ENCODE measurements around the gene EDEM3. TPM values are rescaled to one million over a fixed set of nuclear protein-coding genes. Genes with fewer than 3 reads are reported as not detected.

The EDEM3 gene
- total and polyA plus RNA-seq, 9 of the 15 experiments (the other 6 are each of a cell fraction or from before 2014, with no cell fraction given): 15.8 to 46.6 (median 28.0) TPM

DNA sequence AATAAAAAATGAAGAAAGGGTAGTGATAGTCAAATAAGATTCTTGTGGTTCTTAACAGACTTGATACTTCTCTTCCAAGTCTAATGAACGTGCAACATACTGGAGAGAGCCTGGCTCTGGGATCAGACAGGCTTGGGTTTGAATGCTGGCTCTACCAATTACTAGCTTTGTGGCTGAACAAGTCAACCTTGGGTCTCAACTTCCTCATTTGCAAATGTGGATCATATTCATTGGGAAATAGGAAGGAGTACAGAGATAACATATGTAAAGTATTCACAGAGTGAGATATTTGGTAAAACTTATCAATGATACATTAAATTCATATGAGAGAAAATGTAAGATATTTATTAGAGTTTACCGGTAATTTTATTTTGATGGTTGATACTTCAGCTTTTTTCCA, 2.0 kb downstream of the EDEM3 start (continued):
- no peak for TF ChIP-seq CSDE1 (IDR thresholded peaks at IDR 0.05)

DNA sequence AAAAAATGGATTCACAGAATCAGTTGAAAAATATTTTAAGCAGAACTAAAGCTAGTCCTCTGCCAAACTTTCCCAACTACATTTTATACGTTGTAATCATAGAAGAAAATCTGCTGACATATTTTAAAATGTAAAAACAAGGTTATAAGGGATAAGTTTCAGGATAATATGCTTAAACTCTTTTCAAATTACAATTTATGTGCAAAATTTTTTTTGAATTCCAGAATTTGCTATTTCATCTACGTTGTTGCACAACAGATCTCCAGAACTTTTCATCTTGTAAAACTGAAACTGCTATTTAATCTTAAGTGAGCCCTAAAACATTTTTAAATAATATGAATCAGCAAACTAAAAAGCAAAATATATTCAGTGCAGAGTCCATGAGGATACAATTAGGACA, 5.9 kb downstream of the EDEM3 start:
- CTCF ChIA-PET (ENCODE audit: low intra/inter-chr PET ratio): no interaction called here
- POLR2A ChIA-PET: no interaction called here
- DNase-seq (ENCODE audit: extremely low read depth in 1 of 4, low spot score in 3 of 4) (no peak), FAIRE-seq (no peak), ATAC-seq (no peak)
- Histone ChIP-seq H3K9me1 (ENCODE audit: control insufficient read depth, insufficient read depth, low read length) (no peaks in the 10 kb centered on the region), H4K20me1 (replicated peaks; ENCODE audit: control insufficient read depth, insufficient read depth, low read length) (no peaks in the 10 kb centered on the region), H3K9me3 (replicated peaks; ENCODE audit: control insufficient read depth, insufficient read depth, low read depth, low read length) (no peaks in the 10 kb centered on the region), H3K9ac (ENCODE audit: insufficient read depth in 1 of 2, low read depth in 2 of 2, low read length in 2 of 2) (no peak overlapping the region), H2AFZ (ENCODE audit: low read depth, low read length) (no peak overlapping the region), H3K4me1 (replicated peaks in 1 of 2; ENCODE audit: control insufficient read depth in 2 of 2, insufficient read depth in 2 of 2, low read length in 2 of 2) (peaks cover 4 to 14% of the 10 kb centered on the region in 2 experiments; a peak in 4 of 5 replicates), H3K27ac (ENCODE audit: extremely low read depth, low read depth, low read length) (no peak overlapping the region), H3K79me2 (ENCODE audit: control insufficient read depth, insufficient read depth, low read length) (peaks cover 68% of the 10 kb centered on the region), H3K36me3 (ENCODE audit: control insufficient read depth, insufficient read depth, low read length) (peaks cover 36% of the 10 kb centered on the region), H3K4me3 (no peak overlapping the region), H3K4me2 (ENCODE audit: insufficient read depth, low read length) (no peak overlapping the region), H3K27me3 (ENCODE audit: control insufficient read depth in 2 of 2, insufficient read depth in 2 of 2, low read length in 2 of 2) (no peaks in the 10 kb centered on the region)
- BruUV-seq (replicated peaks): no TSS peak
- in situ Hi-C loops (cut with MboI) (no loop called here), intact Hi-C loops (cut with micrococcal nuclease) (no loop called here)
- TF ChIP-seq C11orf30 (IDR thresholded peaks at IDR 0.05; ENCODE audit: low read depth): peak; percentile 61
- TF ChIP-seq, protein P1, sequence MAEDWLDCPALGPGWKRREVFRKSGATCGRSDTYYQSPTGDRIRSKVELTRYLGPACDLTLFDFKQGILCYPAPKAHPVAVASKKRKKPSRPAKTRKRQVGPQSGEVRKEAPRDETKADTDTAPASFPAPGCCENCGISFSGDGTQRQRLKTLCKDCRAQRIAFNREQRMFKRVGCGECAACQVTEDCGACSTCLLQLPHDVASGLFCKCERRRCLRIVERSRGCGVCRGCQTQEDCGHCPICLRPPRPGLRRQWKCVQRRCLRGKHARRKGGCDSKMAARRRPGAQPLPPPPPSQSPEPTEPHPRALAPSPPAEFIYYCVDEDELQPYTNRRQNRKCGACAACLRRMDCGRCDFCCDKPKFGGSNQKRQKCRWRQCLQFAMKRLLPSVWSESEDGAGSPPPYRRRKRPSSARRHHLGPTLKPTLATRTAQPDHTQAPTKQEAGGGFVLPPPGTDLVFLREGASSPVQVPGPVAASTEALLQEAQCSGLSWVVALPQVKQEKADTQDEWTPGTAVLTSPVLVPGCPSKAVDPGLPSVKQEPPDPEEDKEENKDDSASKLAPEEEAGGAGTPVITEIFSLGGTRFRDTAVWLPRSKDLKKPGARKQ (CRISPR knock-in tag; IDR thresholded peaks at IDR 0.05): no peak
- TF ChIP-seq CEBPG (CRISPR knock-in tag; IDR thresholded peaks at IDR 0.05): no peak
- TF ChIP-seq CEBPG (tag; conservative IDR thresholded peaks at IDR 0.05 in 1 of 2, IDR thresholded peaks at IDR 0.05 in 1 of 2): peak in 1 of 2 experiments; percentile 83; a peak in 3 of 4 replicates
- TF ChIP-seq OTX1 (CRISPR knock-in tag; IDR thresholded peaks at IDR 0.05): no peak
- TF ChIP-seq CEBPB (tag; IDR thresholded peaks at IDR 0.05): peak; percentile 87
- TF ChIP-seq MAFF (IDR thresholded peaks at IDR 0.05; ENCODE audit: low read length): 0 out of 2 replicates have a peak, but pooled peaks have one; percentile 4
- peak; percentile 52; the same call in 1 of the 2 replicates for TF ChIP-seq MAFG (tag; conservative IDR thresholded peaks at IDR 0.05)
- TF ChIP-seq, protein P2, sequence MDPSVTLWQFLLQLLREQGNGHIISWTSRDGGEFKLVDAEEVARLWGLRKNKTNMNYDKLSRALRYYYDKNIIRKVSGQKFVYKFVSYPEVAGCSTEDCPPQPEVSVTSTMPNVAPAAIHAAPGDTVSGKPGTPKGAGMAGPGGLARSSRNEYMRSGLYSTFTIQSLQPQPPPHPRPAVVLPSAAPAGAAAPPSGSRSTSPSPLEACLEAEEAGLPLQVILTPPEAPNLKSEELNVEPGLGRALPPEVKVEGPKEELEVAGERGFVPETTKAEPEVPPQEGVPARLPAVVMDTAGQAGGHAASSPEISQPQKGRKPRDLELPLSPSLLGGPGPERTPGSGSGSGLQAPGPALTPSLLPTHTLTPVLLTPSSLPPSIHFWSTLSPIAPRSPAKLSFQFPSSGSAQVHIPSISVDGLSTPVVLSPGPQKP (CRISPR knock-in tag; IDR thresholded peaks at IDR 0.05): no peak
- peak; percentile 82 for TF ChIP-seq ZNF316 (IDR thresholded peaks at IDR 0.05)
- 0 out of 2 replicates have a peak, but pooled peaks have one; percentile 7 for TF ChIP-seq NBN (IDR thresholded peaks at IDR 0.05; ENCODE audit: low read depth)
- WGBS (ENCODE audit: insufficient coverage, low coverage, missing lambda C conversion rate): 54% methylated on average over 2 of the region's 2 CpGs

Measured in K562 (cell line).